Neuronal stem cell (in vitro differentiated cells): ENCODE measurements around the gene DHX57.
"Not testable (repeated sequence)": the region's sequence is repeated elsewhere in the genome, so short reads cannot be mapped to it uniquely, and the experiment has no call there.

Experiments used
- DNase-seq: peaks from one replicate; pipeline ENCODE4 v3.0.0-alpha.2; 2013; ENCODE audit warnings: low spot score
- H2AFZ ChIP-seq: one replicate; pipeline ENCODE4 v1.6.1; 2013; ENCODE audit warnings: mild to moderate bottlenecking, low read length, inconsistent platforms
- H2AK5ac ChIP-seq: 2 replicates; pipeline ENCODE4 v1.6.1; 2013; ENCODE audit warnings: low read depth, mild to moderate bottlenecking, inconsistent platforms, low read length, moderate library complexity, mixed read lengths
- H2BK120ac ChIP-seq: 2 replicates; pipeline ENCODE4 v1.6.1; 2013; ENCODE audit warnings: low read depth, mild to moderate bottlenecking, inconsistent platforms, low read length, moderate library complexity, mixed read lengths
- H2BK12ac ChIP-seq: one replicate; pipeline ENCODE4 v1.6.1; 2013; ENCODE audit warnings: low read length, inconsistent platforms
- H2BK15ac ChIP-seq: 2 replicates; pipeline ENCODE4 v1.6.1; 2013; ENCODE audit warnings: mild to moderate bottlenecking, low read length, inconsistent platforms, mixed read lengths
- H2BK5ac ChIP-seq: one replicate; pipeline ENCODE4 v1.6.1; 2013; ENCODE audit warnings: inconsistent platforms, mild to moderate bottlenecking, low read length, moderate library complexity
- H3K14ac ChIP-seq: one replicate; pipeline ENCODE4 v1.6.1; 2013; ENCODE audit warnings: low read length, inconsistent platforms
- H3K18ac ChIP-seq: 2 replicates; pipeline ENCODE4 v1.6.1; 2013; ENCODE audit warnings: low read length, inconsistent platforms
- H3K23ac ChIP-seq: 2 replicates; pipeline ENCODE4 v1.6.1; 2013; ENCODE audit warnings: low read depth, mild to moderate bottlenecking, mixed read lengths, low read length, inconsistent platforms; ENCODE audit not compliant: poor library complexity
- H3K27ac ChIP-seq: replicated peaks from 3 replicates; pipeline ENCODE4 v1.5.1; 2013; ENCODE audit warnings: low read length, inconsistent platforms
- H3K27me3 ChIP-seq, 3 experiments: 2 replicates each; pipeline ENCODE4 v1.6.1; 2013; ENCODE audit warnings: low read length in 3 of 3, mild to moderate bottlenecking in 2 of 3, inconsistent platforms in 1 of 3, low read depth in 1 of 3, mixed read lengths in 1 of 3, moderate library complexity in 1 of 3; ENCODE audit not compliant: control insufficient read depth in 3 of 3, insufficient read depth in 3 of 3
- H3K36me3 ChIP-seq, 2 donors: replicated peaks in 1 of 2; 2 replicates each; pipeline ENCODE4 v1.6.1; 2013; ENCODE audit warnings: low read length in 2 of 2; ENCODE audit not compliant: control insufficient read depth in 2 of 2, insufficient read depth in 2 of 2
- H3K4ac ChIP-seq: 2 replicates; pipeline ENCODE4 v1.6.1; 2013; ENCODE audit warnings: inconsistent platforms, mild to moderate bottlenecking, low read length, moderate library complexity
- H3K4me1 ChIP-seq, 2 donors: 1 replicate in 1 of 2; 2 replicates in 1 of 2; pipeline ENCODE4 v1.6.1; 2013; ENCODE audit warnings: low read length in 2 of 2, low read depth in 1 of 2; ENCODE audit not compliant: control insufficient read depth in 2 of 2, insufficient read depth in 1 of 2
- H3K4me2 ChIP-seq: one replicate; pipeline ENCODE4 v1.6.1; 2013; ENCODE audit warnings: mild to moderate bottlenecking, low read length, inconsistent platforms; ENCODE audit not compliant: insufficient read depth, poor library complexity, severe bottlenecking
- H3K4me3 ChIP-seq, 2 donors: 2 replicates each; pipeline ENCODE4 v1.5.1; 2013; ENCODE audit warnings: low read length in 2 of 2, mild to moderate bottlenecking in 2 of 2, inconsistent platforms in 1 of 2, moderate library complexity in 1 of 2
- H3K79me1 ChIP-seq: one replicate; pipeline ENCODE4 v1.6.1; 2013; ENCODE audit warnings: low read depth, mild to moderate bottlenecking, inconsistent platforms, low read length, moderate library complexity
- H3K9ac ChIP-seq: one replicate; pipeline ENCODE4 v1.6.1; 2013; ENCODE audit warnings: mild to moderate bottlenecking, low read depth, low read length, inconsistent platforms; ENCODE audit not compliant: poor library complexity
- H3K9me3 ChIP-seq, 2 donors: replicated peaks in 1 of 2; 2 replicates each; pipeline versions ENCODE3 to v1.6.1; 2013; ENCODE audit warnings: low read length in 2 of 2, mild to moderate bottlenecking in 2 of 2, inconsistent platforms in 1 of 2, low read depth in 1 of 2, mixed read lengths in 1 of 2, moderate library complexity in 1 of 2; ENCODE audit not compliant: control insufficient read depth in 2 of 2, insufficient read depth in 1 of 2
- H4K8ac ChIP-seq: one replicate; pipeline ENCODE4 v1.6.1; 2013; ENCODE audit warnings: low read depth, mild to moderate bottlenecking, inconsistent platforms, low read length, moderate library complexity
- H4K91ac ChIP-seq: one replicate; pipeline ENCODE4 v1.6.1; 2013; ENCODE audit warnings: low read length, low read depth, mild to moderate bottlenecking, inconsistent platforms; ENCODE audit not compliant: poor library complexity
- WGBS, 2 donors: extraction: QIAGEN DNeasy Blood & Tissue Kit; methylation state at CpG; one replicate each; pipeline ENCODE4 v1.1.7; 2013; ENCODE audit warnings: missing lambda C conversion rate in 2 of 2, mixed read lengths in 1 of 2; ENCODE audit not compliant: insufficient read length in 2 of 2, insufficient replicate concordance in 1 of 2; ENCODE audit errors: extremely low coverage in 2 of 2; 5-methylcytosine and 5-hydroxymethylcytosine counted together

Gene DHX57

GRCh38 chr2:38763728-38764127 lies 112.0 kb downstream of the DHX57 start:
- WGBS, 2 donors, result no CpG with 5 or more reads among the region's 4 CpGs
- no peaks in the 10 kb centered on the region for H3K36me3 ChIP-seq

GRCh38 chr2:38763228-38763627 lies 112.5 kb downstream of the DHX57 start:
- no peak overlapping the region for H3K18ac ChIP-seq
- no peak overlapping the region for H3K4me3 ChIP-seq
- no peak for DNase-seq
- no peak overlapping the region for H2BK12ac ChIP-seq
- peaks cover 0 to 14% (median 0%) of the 10 kb centered on the region in 3 experiments for H3K27me3 ChIP-seq
- H3K27ac ChIP-seq, result no peak overlapping the region
- H3K9ac ChIP-seq, result no peak overlapping the region
- no peak overlapping the region for H2AFZ ChIP-seq
- no peak overlapping the region for H2BK15ac ChIP-seq
- no peak overlapping the region for H4K91ac ChIP-seq
- no peaks in the 10 kb centered on the region for H3K36me3 ChIP-seq
- no peak overlapping the region for H3K23ac ChIP-seq
- no peaks in the 10 kb centered on the region for H3K9me3 ChIP-seq
- H3K4ac ChIP-seq, result no peak overlapping the region
- H2AK5ac ChIP-seq, result no peak overlapping the region
- no peak overlapping the region for H2BK5ac ChIP-seq
- H2BK120ac ChIP-seq, result no peak overlapping the region
- H4K8ac ChIP-seq, result no peak overlapping the region
- H3K4me2 ChIP-seq, result no peak overlapping the region
- no peak overlapping the region for H3K14ac ChIP-seq
- H3K4me1 ChIP-seq, result no peaks in the 10 kb centered on the region
- H3K79me1 ChIP-seq, result no peaks in the 10 kb centered on the region
- WGBS, 2 donors, result no CpG with 5 or more reads among the region's 2 CpGs

More at GRCh38 chr2:38763728-38764127, 112.0 kb downstream of the DHX57 start:
- no peak overlapping the region for H3K27ac ChIP-seq
- H4K91ac ChIP-seq, result no peak overlapping the region
- no peak overlapping the region for H3K4me2 ChIP-seq
- H2BK120ac ChIP-seq, result no peak overlapping the region
- no peak overlapping the region for H2AFZ ChIP-seq
- no peak overlapping the region for H3K9ac ChIP-seq
- H3K9me3 ChIP-seq, result no peaks in the 10 kb centered on the region
- H2BK12ac ChIP-seq, result no peak overlapping the region
- no peak overlapping the region for H4K8ac ChIP-seq
- no peak overlapping the region for H3K23ac ChIP-seq
- peaks cover 0 to 14% (median 0%) of the 10 kb centered on the region in 3 experiments for H3K27me3 ChIP-seq
- no peaks in the 10 kb centered on the region for H3K79me1 ChIP-seq
- no peak overlapping the region for H2BK5ac ChIP-seq
- H2AK5ac ChIP-seq, result no peak overlapping the region
- H2BK15ac ChIP-seq, result no peak overlapping the region
- no peak overlapping the region for H3K18ac ChIP-seq
- no peak overlapping the region for H3K4ac ChIP-seq
- no peak overlapping the region for H3K4me3 ChIP-seq
- DNase-seq, result no peak
- no peaks in the 10 kb centered on the region for H3K4me1 ChIP-seq
- H3K14ac ChIP-seq, result no peak overlapping the region

GRCh38 chr2:38755891-38756290 lies 119.8 kb downstream of the DHX57 start:
- H3K36me3 ChIP-seq, H3K9me3 ChIP-seq, H3K18ac ChIP-seq, H3K9ac ChIP-seq, H2BK5ac ChIP-seq, H3K14ac ChIP-seq, H3K4me2 ChIP-seq, H3K4ac ChIP-seq, H4K8ac ChIP-seq, H2BK120ac ChIP-seq, H3K79me1 ChIP-seq, H2AK5ac ChIP-seq, H3K23ac ChIP-seq, H2AFZ ChIP-seq, H3K27ac ChIP-seq, H4K91ac ChIP-seq, H2BK12ac ChIP-seq, H2BK15ac ChIP-seq, H3K4me3 ChIP-seq, H3K27me3 ChIP-seq, DNase-seq, H3K4me1 ChIP-seq: not testable (repeated sequence)
- WGBS, 2 donors, result no CpG with 5 or more reads among the region's 31 CpGs

- Histone ChIP-seq H2AFZ (no peak overlapping the region), H3K4ac (no peak overlapping the region), H2BK12ac (no peak overlapping the region), H2BK15ac (no peak overlapping the region), H2BK120ac (no peak overlapping the region), H2AK5ac (no peak overlapping the region), H3K36me3 (peaks cover 0 to 8% of the 10 kb centered on the region in 2 donors), H3K14ac (no peak overlapping the region), H3K9me3 (peaks cover 0 to 4% of the 10 kb centered on the region in 2 donors), H3K18ac (no peak overlapping the region), H3K23ac (no peak overlapping the region), H4K91ac (no peak overlapping the region), H2BK5ac (no peak overlapping the region), H4K8ac (no peak overlapping the region), H3K79me1 (no peaks in the 10 kb centered on the region), H3K9ac (no peak overlapping the region), H3K4me1 (peaks cover 0 to 4% of the 10 kb centered on the region in 2 donors), H3K27ac (no peak overlapping the region), H3K4me2 (no peak overlapping the region), H3K27me3 (no peaks in the 10 kb centered on the region), H3K4me3 (no peak overlapping the region)
- no peak for DNase-seq
- no CpG with 5 or more reads among the region's 3 CpGs for WGBS, 2 donors
Measured at GRCh38 chr2:38754506-38754905, 121.2 kb downstream of the DHX57 start.
